OCI-LY3 (cell line): ENCODE data around the gene EXOC4.

Source experiments
- H2AFZ ChIP-seq: fragments of 200-600, 300-600 bp; shearing (Covaris generic); 2 replicates; pipeline ENCODE4 v1.6.0; 2014; ENCODE audit warnings: antibody characterized with exemption, low read depth, low read length
- H3K27ac ChIP-seq: fragments of 200-600, 300-600 bp; sonication (generic); 2 replicates; pipeline ENCODE4 v1.5.1; 2014; ENCODE audit warnings: mild to moderate bottlenecking, low read length, moderate library complexity, mixed read lengths
- H3K27me3 ChIP-seq: fragments of 200-600, 300-600 bp; sonication (generic); 2 replicates; pipeline ENCODE4 v1.6.1; 2014; ENCODE audit warnings: low read depth, low read length, mixed read lengths
- H3K36me3 ChIP-seq: fragments of 200-600, 300-600 bp; sonication (generic); replicated peaks from 2 replicates; pipeline ENCODE3; 2014; ENCODE audit warnings: low read depth, low read length, mixed read lengths
- H3K4me1 ChIP-seq: fragments of 300-600, 200-600 bp; sonication (generic); 2 replicates; pipeline ENCODE4 v1.6.1; 2014; ENCODE audit warnings: low read length, mixed read lengths
- H3K4me2 ChIP-seq: fragments of 200-600, 300-600 bp; sonication (generic); 2 replicates; pipeline ENCODE4 v1.6.1; 2014; ENCODE audit warnings: low read length, mixed read lengths
- H3K4me3 ChIP-seq: fragments of 300-600, 200-600 bp; sonication (generic); 2 replicates; pipeline ENCODE4 v1.5.1; 2014; ENCODE audit warnings: antibody characterized with exemption, mild to moderate bottlenecking, low read length, moderate library complexity
- H3K79me2 ChIP-seq: fragments of 300-600, 200-600 bp; shearing (Covaris generic); 2 replicates; pipeline ENCODE4 v1.6.1; 2014; ENCODE audit warnings: mild to moderate bottlenecking, low read length, mixed read lengths
- H3K9ac ChIP-seq: fragments of 300-600, 200-600 bp; shearing (Covaris generic); 2 replicates; pipeline ENCODE4 v1.6.0; 2014; ENCODE audit warnings: mild to moderate bottlenecking, low read length, moderate library complexity
- H3K9me3 ChIP-seq: fragments of 200-600, 300-600 bp; shearing (Covaris generic); 2 replicates; pipeline ENCODE4 v1.6.1; 2014; ENCODE audit warnings: low read length, mixed read lengths; ENCODE audit not compliant: insufficient read depth
- H4K20me1 ChIP-seq: fragments of 200-600, 300-600 bp; sonication (generic); 2 replicates; pipeline ENCODE4 v1.6.1; 2016; ENCODE audit warnings: low read length, mixed read lengths; ENCODE audit not compliant: insufficient read depth
- EZH2phosphoT487 ChIP-seq: fragments of 200-600 bp; shearing (Covaris generic); IDR thresholded peaks from 2 replicates; pipeline ENCODE4 v1.6.1; 2018; ENCODE audit warnings: antibody characterized with exemption, mixed run types, low read depth
- TF ChIP-seq, protein P1 (sequence below): fragments of 200-600, 300-600 bp; sonication (generic); IDR thresholded peaks from 2 replicates; pipeline ENCODE4 v1.5.1; 2014; ENCODE audit warnings: antibody characterized with exemption, low read length, low read depth

EXOC4 gene

DNA sequence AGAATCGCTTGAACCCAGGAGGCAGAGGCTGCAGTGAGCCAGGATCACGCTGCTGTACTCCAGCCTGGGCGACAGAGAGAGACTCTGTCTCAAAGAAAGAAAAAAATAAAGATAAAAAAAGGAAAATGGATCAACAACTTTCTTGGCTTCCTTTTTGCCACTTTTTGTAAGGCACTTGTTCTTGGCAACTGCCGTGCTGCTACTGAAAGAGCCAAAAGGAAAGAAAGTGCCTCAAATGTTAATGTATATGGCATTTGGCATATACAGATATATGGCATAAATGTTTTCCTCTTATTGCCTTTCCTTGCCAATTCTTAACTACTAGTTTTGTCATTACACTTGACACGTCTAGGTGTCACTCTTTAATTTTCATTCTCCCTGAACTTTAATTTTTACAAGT, 480.5 kb downstream of the EXOC4 start:
- Histone ChIP-seq H3K27me3 (no peaks in the 10 kb centered on the region), H3K79me2 (no peaks in the 10 kb centered on the region), H3K4me3 (no peak overlapping the region), H3K36me3 (no peaks in the 10 kb centered on the region), H3K4me2 (no peak overlapping the region), H4K20me1 (no peaks in the 10 kb centered on the region), H3K9me3 (no peaks in the 10 kb centered on the region), H3K4me1 (peaks cover 6% of the 10 kb centered on the region; the same call in 1 of the 2 replicates), H3K27ac (no peak overlapping the region), H2AFZ (no peak overlapping the region), H3K9ac (no peak overlapping the region)
- TF ChIP-seq, protein P1, sequence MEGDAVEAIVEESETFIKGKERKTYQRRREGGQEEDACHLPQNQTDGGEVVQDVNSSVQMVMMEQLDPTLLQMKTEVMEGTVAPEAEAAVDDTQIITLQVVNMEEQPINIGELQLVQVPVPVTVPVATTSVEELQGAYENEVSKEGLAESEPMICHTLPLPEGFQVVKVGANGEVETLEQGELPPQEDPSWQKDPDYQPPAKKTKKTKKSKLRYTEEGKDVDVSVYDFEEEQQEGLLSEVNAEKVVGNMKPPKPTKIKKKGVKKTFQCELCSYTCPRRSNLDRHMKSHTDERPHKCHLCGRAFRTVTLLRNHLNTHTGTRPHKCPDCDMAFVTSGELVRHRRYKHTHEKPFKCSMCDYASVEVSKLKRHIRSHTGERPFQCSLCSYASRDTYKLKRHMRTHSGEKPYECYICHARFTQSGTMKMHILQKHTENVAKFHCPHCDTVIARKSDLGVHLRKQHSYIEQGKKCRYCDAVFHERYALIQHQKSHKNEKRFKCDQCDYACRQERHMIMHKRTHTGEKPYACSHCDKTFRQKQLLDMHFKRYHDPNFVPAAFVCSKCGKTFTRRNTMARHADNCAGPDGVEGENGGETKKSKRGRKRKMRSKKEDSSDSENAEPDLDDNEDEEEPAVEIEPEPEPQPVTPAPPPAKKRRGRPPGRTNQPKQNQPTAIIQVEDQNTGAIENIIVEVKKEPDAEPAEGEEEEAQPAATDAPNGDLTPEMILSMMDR = no peak; the same call in 1 of the 2 replicates
- no peak for TF ChIP-seq EZH2phosphoT487

DNA sequence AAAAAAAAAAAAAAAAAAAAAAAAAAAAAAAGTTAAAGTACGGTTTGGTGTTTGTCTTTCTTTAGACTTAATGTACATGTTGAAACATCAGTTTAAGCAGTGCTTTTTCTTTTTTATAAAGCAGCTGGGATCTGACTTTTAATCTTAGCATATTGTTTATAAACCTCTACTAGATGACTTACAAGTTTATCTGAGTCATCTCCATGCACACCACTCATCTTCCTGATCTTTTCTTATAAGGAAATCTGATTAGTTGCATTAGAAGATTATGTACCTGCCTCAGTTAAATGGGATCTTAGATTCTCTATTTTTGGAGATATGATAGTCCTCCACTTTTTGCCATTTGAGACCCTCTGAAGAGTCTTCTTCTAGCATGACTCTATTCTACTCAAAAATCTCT, 482.3 kb downstream of the EXOC4 start:
- H3K4me3 ChIP-seq = no peak overlapping the region
- H3K27me3 ChIP-seq = no peaks in the 10 kb centered on the region
- H3K9ac ChIP-seq = no peak overlapping the region
- H3K79me2 ChIP-seq = no peaks in the 10 kb centered on the region
- H3K36me3 ChIP-seq = no peaks in the 10 kb centered on the region
- no peaks in the 10 kb centered on the region for H4K20me1 ChIP-seq
- peaks cover 6% of the 10 kb centered on the region; the same call in 1 of the 2 replicates for H3K4me1 ChIP-seq
- H3K27ac ChIP-seq = no peak overlapping the region
- no peaks in the 10 kb centered on the region for H3K9me3 ChIP-seq
- TF ChIP-seq, protein P1 = no peak
- no peak for TF ChIP-seq EZH2phosphoT487
- H2AFZ ChIP-seq = no peak overlapping the region
- no peak overlapping the region for H3K4me2 ChIP-seq

DNA sequence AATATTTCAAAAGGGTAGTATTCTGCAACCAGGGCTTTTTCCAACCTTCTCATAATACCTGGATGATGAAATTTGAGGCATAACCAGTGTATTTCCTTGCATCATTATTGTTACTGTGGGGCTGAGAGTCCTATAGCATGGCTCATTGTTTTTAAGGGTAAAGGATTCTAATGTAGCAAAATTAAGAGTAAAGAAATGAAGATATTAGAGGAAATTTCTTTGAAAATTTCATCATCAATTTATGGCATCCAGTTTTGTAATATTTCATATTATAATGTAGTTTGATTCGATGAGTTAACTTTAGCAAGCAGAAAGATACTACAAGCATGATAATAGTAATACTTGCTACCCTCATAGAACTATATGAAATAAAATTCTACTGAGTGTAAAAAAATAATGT, 486.9 kb downstream of the EXOC4 start:
- peaks cover 11% of the 10 kb centered on the region for H3K4me1 ChIP-seq

DNA sequence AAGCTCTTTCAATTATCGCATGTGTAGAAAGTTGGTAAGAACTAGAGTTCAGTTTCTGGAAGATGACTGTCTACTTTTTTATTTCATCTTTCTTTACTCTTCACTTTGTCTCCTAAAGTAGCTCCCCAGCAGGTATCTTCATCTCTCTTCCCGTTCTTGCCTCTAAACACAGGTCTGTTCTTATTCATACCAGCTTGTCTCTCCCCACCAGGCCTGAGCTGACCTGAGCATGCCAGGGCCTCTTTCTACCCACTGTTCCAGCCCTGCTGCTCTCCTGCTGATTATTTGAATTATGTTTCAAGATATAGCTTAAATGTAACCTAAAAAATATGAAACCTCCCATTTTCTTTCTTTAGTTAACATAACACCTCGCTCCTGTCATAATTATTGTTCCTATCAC, 488.2 kb downstream of the EXOC4 start:
- no peaks in the 10 kb centered on the region for H3K36me3 ChIP-seq
- no peaks in the 10 kb centered on the region for H3K79me2 ChIP-seq
- peaks cover 11% of the 10 kb centered on the region for H3K4me1 ChIP-seq
- no peak overlapping the region for H3K4me2 ChIP-seq
- no peak overlapping the region for H3K9ac ChIP-seq
- no peak overlapping the region for H3K4me3 ChIP-seq
- H4K20me1 ChIP-seq = no peaks in the 10 kb centered on the region
- no peaks in the 10 kb centered on the region for H3K9me3 ChIP-seq
- TF ChIP-seq, protein P1 = no peak
- no peak for TF ChIP-seq EZH2phosphoT487
- no peak overlapping the region for H3K27ac ChIP-seq
- H2AFZ ChIP-seq = no peak overlapping the region
- H3K27me3 ChIP-seq = no peaks in the 10 kb centered on the region

More for the DNA sequence above, 486.9 kb downstream of the EXOC4 start:
- H3K4me3 ChIP-seq = no peak overlapping the region
- H3K9ac ChIP-seq = no peak overlapping the region
- no peaks in the 10 kb centered on the region for H3K9me3 ChIP-seq
- no peak overlapping the region for H2AFZ ChIP-seq
- H3K27me3 ChIP-seq = no peaks in the 10 kb centered on the region
- H3K4me2 ChIP-seq = no peak overlapping the region
- no peak overlapping the region for H3K27ac ChIP-seq
- no peak for TF ChIP-seq EZH2phosphoT487
- TF ChIP-seq, protein P1 = no peak
- no peaks in the 10 kb centered on the region for H3K36me3 ChIP-seq
- no peaks in the 10 kb centered on the region for H3K79me2 ChIP-seq
- no peaks in the 10 kb centered on the region for H4K20me1 ChIP-seq
